ENCODE data around the gene TRHDE.

- TF ChIP-seq CTCF (IDR thresholded peaks at IDR 0.05) (no peak), POLR2A (IDR thresholded peaks at IDR 0.05) (no peak), POLR2AphosphoS5 (IDR thresholded peaks at IDR 0.05) (no peak)
These were observed 196.3 kb downstream of the TRHDE start for GRCh38 chr12:72468505-72468904.

Data from sigmoid colon (tissue), 4 donors.